ENCODE data around the gene CHCHD5.

DNA sequence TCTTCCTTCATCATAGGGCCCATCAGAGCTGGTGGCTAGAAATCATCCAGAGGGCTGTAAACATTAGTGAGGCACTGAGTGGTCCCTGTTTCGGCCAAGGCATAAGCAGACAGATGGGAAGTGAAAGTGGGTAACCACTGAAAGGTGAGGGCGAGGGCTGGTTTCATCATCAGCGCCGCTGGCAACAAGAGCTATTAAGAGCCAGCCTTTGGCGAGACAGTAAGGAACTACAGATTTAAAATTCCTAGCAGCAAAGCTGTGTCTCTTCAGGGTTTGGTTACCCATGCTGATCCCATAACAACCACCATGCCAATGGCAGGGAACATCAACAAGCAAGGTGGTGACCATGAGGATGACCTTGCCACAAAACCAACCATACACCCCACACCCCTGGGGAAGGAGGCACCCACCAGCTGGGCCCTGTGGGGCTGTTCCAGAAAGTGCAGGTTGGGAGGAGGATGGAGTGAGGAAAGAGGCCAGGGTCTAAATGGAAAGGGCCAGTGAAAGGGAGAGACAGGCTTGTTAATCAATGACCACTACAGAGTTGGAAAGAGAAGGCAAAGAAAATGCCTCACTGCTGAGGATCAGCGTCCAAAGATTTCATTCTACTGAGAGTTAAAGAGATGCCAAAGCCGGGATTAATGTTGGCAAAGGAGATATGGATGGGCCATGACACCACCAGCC, 52.3 kb downstream of the CHCHD5 start:
- TF ChIP-seq POLR2A (IDR thresholded peaks at IDR 0.05; ENCODE audit: low read length) (no peak), GATA1 (IDR thresholded peaks at IDR 0.05; ENCODE audit: low read depth, low read length) (no peak)
